K562 (cell line): Measurements from ENCODE around the gene GZMB.

ENCODE experiments used
- ARID2 ChIP-seq: fragments of 450-650 bp; IDR thresholded peaks from 2 replicates; pipeline ENCODE4 v1.6.1; 2017; ENCODE audit warnings: antibody characterized with exemption, mild to moderate bottlenecking
- CHD4 ChIP-seq: fragments of 200-600 bp; sonication (generic); IDR thresholded peaks from 3 replicates; pipeline ENCODE4 v1.6.1; 2012; ENCODE audit warnings: low read depth, mild to moderate bottlenecking, mixed read lengths, low read length, inconsistent platforms; ENCODE audit not compliant: insufficient read depth, insufficient replicate concordance, poor library complexity, severe bottlenecking
- CTBP1 ChIP-seq: fragments of 450-650 bp; IDR thresholded peaks from 2 replicates; pipeline ENCODE4 v1.6.1; 2016; ENCODE audit warnings: borderline replicate concordance
- E2F4 ChIP-seq: sonication (generic); formaldehyde crosslinking; IDR thresholded peaks from 2 replicates; pipeline ENCODE4 v1.8.0; 2022; ENCODE audit warnings: mild to moderate bottlenecking, low read depth, missing genetic modification reagents
- EZH2 ChIP-seq: IDR thresholded peaks from 2 replicates; pipeline ENCODE4 v1.6.1; 2012; ENCODE audit warnings: low read depth, mild to moderate bottlenecking, inconsistent platforms, low read length, borderline replicate concordance
- KLF16 ChIP-seq: IDR thresholded peaks from 2 replicates; pipeline ENCODE4 v1.6.1; 2016; ENCODE audit warnings: antibody characterized with exemption
- MLLT1 ChIP-seq, 2 experiments: fragments of 450-650 bp; IDR thresholded peaks; 2 replicates each; pipeline ENCODE4 v1.6.1; 2016
- NCOA1 ChIP-seq: fragments of 450-650 bp; IDR thresholded peaks from 2 replicates; pipeline ENCODE4 v1.6.1; 2016; ENCODE audit warnings: low read depth
- POLR2A ChIP-seq: fragments of 450-650 bp; conservative IDR thresholded peaks from 2 replicates; pipeline ENCODE4 v1.6.1; 2016
- ZBTB33 ChIP-seq: sonication (generic); formaldehyde crosslinking; IDR thresholded peaks from 2 replicates; pipeline ENCODE4 v1.8.1; 2023; ENCODE audit warnings: mild to moderate bottlenecking, missing genetic modification reagents
- ZNF311 ChIP-seq: fragments of 250-450 bp; sonication (Bioruptor Pico); IDR thresholded peaks from 2 replicates; pipeline ENCODE4 v1.4.0; 2020; ENCODE audit warnings: mild to moderate bottlenecking, moderate library complexity
- ZNF408 ChIP-seq: fragments of 250-450 bp; sonication (Bioruptor Pico); IDR thresholded peaks from 2 replicates; pipeline ENCODE4 v1.4.0; 2020; ENCODE audit warnings: low read depth, mild to moderate bottlenecking, moderate library complexity

- TF ChIP-seq NCOA1: no peak
- no peak for TF ChIP-seq MLLT1 (IDR thresholded peaks at IDR 0.05)
- no peak for TF ChIP-seq E2F4 (CRISPR knock-in tag)
- TF ChIP-seq ARID2: no peak
- no peak for TF ChIP-seq KLF16
- no peak for TF ChIP-seq POLR2A
- TF ChIP-seq ZBTB33: no peak
- TF ChIP-seq ZNF311 (CRISPR knock-in tag): no peak
- TF ChIP-seq EZH2: no peak
- TF ChIP-seq CHD4: no peak
- TF ChIP-seq ZNF408 (CRISPR knock-in tag): no peak
- no peak for TF ChIP-seq CTBP1
Observed at GRCh38 chr14:24630872-24631477, 3.0 kb downstream of the GZMB start.
